ENCODE measurements around the gene ACSL5.
"Not testable (repeated sequence)": the region's sequence is repeated elsewhere in the genome, so short reads cannot be mapped to it uniquely, and the experiment has no call there.

The ACSL5 gene

DNA sequence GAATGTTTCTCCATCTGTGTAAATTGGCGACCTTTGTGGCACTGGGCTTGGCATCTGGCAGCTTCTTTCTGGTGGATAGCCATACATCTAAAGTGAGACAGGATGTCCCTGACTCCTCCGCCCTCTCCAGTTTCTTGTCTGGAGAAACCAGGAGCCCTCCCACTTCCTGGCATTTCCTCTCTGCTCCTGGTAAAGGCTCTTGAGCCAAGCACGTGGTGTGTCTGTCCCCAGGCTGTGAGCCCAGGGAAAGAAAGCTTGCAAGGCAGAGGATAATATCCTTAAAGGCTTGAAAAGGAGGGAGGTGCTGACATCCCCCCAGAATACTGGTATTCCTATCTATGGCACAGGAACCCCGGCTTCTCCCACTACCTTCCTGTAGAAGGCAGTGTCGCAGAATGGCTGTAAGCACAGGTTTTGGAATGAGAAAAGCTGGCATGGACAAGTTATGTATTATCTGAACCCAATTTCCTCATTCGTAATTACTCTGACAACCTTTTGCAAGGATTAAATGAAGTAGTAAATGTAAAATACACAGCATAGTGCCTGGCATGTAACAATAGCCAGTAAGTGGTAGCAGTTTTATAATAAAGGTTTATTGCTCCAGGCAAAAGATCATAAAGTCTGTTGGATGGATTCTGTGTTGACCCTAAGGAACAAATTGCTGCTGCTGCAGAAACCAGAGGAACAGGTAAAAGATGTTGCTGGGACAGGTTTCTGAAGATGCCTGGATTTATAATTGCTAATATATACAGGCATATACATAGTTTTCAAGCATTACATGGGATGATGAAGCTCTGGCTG, 11.8 kb upstream of the ACSL5 start:
- H3K9me3 Mint-ChIP-seq: no peaks in the 10 kb centered on the region
- no peak for DNase-seq
- H3K4me3 Mint-ChIP-seq: no peak overlapping the region

DNA sequence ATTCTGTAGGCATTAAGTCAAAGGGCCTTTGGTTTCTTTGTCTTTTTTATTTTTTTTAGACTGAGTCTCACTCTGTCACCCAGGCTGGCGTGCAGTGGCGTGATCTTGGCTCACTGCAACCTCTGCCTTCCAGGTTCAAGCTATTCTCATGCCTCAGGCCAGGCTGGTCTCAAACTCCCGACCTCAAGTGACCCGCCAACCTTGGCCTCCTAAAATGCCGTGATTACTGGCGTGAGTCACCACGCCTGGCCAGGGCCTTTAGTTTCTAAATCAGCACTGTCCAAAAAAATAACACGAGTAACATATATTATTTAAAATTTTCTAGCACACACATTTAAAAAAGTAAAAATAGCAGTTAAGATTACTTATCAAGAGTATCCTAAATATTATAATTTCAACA, 11.1 kb upstream of the ACSL5 start:
- H3K4me1 Mint-ChIP-seq: no peaks in the 10 kb centered on the region
- no peak overlapping the region for H3K4me3 Mint-ChIP-seq
- H3K27ac Mint-ChIP-seq: no peak overlapping the region
- no peaks in the 10 kb centered on the region for H3K9me3 Mint-ChIP-seq
- H3K36me3 Mint-ChIP-seq: no peaks in the 10 kb centered on the region
- DNase-seq: no peak
- CTCF ChIA-PET: no interaction called here
- peaks cover 15% of the 10 kb centered on the region for H3K27me3 Mint-ChIP-seq

More for the DNA sequence above, 11.8 kb upstream of the ACSL5 start:
- Mint-ChIP-seq H3K4me1 (no peaks in the 10 kb centered on the region), H3K27ac (no peak overlapping the region), H3K36me3 (no peaks in the 10 kb centered on the region), H3K27me3 (peaks cover 11% of the 10 kb centered on the region)
- CTCF ChIA-PET: interaction anchor here (1.0 kb wide), 1 partner anchor 10 kb away, joined by 4 read pairs; no protein-coding TSS in a partner anchor

DNA sequence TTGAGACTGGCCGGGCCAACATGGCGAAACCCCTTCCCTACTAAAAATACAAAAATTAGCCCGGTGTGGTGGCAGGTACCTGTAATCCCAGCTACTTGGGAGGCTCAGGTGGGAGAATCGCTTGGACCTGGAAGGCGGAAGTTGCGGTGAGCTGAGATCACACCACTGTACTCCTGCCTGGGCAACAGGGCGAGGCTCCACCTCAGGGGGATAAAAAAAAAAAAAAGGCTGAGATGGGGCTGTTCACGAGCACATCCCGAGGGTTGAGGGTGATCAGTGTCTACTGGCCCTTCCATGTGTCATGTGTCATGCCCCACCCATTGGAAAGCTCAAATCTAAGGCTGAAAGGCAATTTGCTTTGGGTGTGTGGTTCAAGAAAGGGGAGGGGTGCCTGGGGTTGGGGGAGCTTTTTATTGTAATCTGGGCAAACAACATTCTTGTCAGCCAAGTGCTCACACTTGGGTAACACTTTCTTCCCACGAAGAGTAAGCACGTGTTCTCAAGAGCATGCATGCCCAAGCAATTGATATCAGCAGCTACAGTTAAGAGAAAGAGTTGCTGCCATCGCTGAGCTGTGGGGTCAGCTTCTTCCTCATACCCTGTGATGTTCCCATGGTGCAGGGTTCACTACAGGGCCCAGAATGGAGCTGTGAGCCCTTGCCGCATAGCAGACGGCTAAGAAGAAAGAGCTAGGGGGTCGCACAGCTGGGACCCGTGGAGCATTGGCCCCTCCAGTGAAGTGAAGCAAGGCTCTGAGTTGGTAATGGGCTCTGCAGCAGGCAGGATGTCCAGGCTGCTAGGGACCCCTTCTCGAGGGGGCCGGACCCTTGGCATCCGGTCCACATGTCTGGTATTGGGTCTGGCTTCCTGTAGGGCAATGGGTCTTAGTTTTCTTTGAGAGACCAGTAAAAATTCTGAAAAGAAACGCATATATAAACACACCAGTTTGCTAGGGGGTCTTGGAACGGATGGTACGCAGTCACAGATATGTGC, 9.9 kb upstream of the ACSL5 start:
- Mint-ChIP-seq H3K27me3 (peaks cover 15% of the 10 kb centered on the region), H3K36me3 (no peaks in the 10 kb centered on the region), H3K27ac (no peak overlapping the region), H3K9me3 (no peaks in the 10 kb centered on the region), H3K4me3 (no peak overlapping the region), H3K4me1 (no peaks in the 10 kb centered on the region)
- CTCF ChIA-PET: interaction anchor here (1.3 kb wide), 1 partner anchor 12 kb away, joined by 3 read pairs; no protein-coding TSS in a partner anchor
- DNase-seq: no peak

DNA sequence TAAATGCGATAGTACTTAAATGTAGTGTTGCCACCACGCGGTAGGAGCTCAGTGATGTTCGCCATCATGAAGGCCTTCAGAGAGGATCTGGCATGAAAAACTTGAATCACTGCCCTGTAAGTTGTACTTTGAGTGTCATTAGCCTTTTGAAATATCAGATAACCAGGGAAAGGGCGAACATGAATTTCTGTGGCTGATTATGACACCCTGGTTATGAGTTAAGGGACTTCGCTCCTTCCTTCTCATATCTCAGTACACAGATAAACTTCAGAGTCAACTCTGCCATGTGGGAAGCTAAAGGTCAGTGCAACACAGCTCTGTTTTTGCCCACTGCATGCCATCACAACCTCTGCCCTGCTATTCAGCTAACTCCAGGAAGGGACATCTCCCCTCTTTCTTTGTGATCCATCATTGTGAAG, 8.9 kb upstream of the ACSL5 start:
- Mint-ChIP-seq H3K4me1 (no peaks in the 10 kb centered on the region), H3K27me3 (peaks cover 13% of the 10 kb centered on the region), H3K36me3 (no peaks in the 10 kb centered on the region), H3K4me3 (no peak overlapping the region), H3K9me3 (no peaks in the 10 kb centered on the region), H3K27ac (no peak overlapping the region)
- CTCF ChIA-PET: interaction anchor here (1.3 kb wide), 1 partner anchor 13 kb away, joined by 3 read pairs; no protein-coding TSS in a partner anchor
- DNase-seq: no peak

DNA sequence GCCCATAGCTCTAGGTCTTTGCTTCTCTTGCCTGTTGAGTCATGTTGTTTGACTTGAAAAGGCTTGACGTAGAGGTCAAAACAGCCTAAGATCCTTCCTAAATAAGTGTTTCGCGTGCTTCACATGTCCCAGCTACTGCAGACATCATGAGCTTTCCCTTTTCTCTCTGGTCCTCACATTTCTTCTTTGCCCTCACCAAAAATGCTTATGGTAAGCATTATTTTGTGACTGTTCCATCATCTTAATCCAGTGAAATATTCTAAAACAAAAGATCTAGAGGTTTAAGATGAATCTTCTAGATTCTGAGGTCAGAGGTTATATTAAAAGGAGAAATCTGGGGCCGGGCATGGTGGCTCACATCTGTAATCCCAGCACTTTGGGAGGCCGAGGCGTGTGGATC, 8.5 kb upstream of the ACSL5 start:
- H3K27me3 Mint-ChIP-seq: peaks cover 9% of the 10 kb centered on the region
- no peak for DNase-seq
- H3K4me1 Mint-ChIP-seq: no peaks in the 10 kb centered on the region
- H3K36me3 Mint-ChIP-seq: no peaks in the 10 kb centered on the region
- no peak overlapping the region for H3K4me3 Mint-ChIP-seq
- CTCF ChIA-PET: interaction anchor here (1.3 kb wide), 1 partner anchor 14 kb away, joined by 3 read pairs; no protein-coding TSS in a partner anchor
- no peaks in the 10 kb centered on the region for H3K9me3 Mint-ChIP-seq
- H3K27ac Mint-ChIP-seq: no peak overlapping the region

- CTCF ChIA-PET: no interaction called here
- Mint-ChIP-seq H3K4me3 (no peak overlapping the region), H3K27me3 (peaks cover 5% of the 10 kb centered on the region), H3K4me1 (no peaks in the 10 kb centered on the region), H3K27ac (no peak overlapping the region), H3K9me3 (peaks cover 2% of the 10 kb centered on the region), H3K36me3 (no peaks in the 10 kb centered on the region)
- DNase-seq: no peak
Measured at GRCh38 chr10:112366992-112367391, 6.9 kb upstream of the ACSL5 start.

DNA sequence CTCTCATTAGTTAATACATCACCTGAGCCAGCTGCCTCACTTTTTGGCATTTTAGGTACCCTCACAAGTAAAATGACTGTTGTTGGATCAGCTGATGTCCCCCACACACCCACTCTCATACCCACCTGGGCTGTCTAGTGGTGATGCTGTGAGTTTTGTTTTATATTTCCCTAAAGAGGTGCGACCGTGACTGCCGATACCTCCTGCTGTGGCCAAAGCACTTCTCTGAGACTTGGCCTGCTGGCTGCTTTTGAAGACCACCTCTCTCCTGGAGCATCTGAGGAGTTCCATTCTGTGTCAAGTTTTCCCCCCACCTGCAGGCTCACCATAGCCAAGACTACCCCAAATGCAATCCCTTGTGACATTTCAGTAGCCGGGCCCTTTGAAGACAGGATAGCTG, 6.4 kb upstream of the ACSL5 start:
- Mint-ChIP-seq H3K4me1 (no peaks in the 10 kb centered on the region), H3K27me3 (peaks cover 4% of the 10 kb centered on the region), H3K9me3 (peaks cover 2% of the 10 kb centered on the region), H3K36me3 (no peaks in the 10 kb centered on the region), H3K4me3 (no peak overlapping the region), H3K27ac (no peak overlapping the region)
- CTCF ChIA-PET: no interaction called here
- no peak for DNase-seq

DNA sequence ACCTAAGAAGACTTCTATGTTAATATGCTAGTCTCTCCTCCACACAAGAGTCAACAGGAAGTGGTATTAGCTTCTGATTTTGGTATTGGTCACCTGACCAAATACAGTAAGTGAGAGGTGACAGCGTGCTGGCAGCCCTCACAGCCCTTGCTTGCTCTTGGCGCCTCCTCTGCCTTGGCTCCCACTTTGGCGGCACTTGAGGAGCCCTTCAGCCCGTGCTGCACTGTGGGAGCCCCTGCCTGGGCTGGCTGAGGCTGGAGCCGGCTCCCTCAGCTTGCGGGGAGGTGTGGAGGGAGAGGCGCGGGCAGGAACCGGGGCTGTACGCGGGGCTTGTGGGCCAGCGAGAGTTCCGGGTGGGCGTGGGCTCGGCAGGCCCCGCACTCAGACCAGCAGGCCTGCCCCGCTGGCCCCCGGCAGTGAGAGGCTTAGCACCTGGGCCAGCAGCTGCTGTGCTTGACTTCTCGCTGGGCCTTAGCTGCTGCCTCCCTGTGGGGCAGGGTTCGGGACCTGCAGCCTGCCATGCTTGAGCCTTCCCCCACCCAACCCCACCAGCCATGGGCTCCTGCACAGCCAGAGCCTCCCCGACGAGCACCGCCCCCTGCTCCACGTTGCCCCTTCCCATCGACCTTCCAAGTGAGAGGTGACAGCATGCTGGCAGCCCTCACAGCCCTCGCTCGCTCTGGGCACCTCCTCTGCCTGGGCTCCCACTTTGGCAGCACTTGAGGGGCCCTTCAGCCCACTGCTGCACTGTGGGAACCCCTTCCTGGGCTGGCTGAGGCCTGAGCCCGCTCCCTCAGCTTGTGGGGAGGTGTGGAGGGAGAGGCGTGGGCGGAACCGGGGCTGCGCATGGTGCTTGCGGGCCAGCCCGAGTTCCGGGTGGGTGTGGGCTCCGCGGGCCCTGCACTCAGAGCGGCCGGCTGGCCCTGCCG, 4.2 kb upstream of the ACSL5 start:
- H3K4me3 Mint-ChIP-seq: no peak overlapping the region
- CTCF ChIA-PET: no interaction called here
- peaks cover 8% of the 10 kb centered on the region for H3K4me1 Mint-ChIP-seq

GRCh38 chr10:112370424-112370819, 3.5 kb upstream of the ACSL5 start:
- no peak for DNase-seq
- peaks cover 15% of the 10 kb centered on the region for H3K4me1 Mint-ChIP-seq
- H3K4me3 Mint-ChIP-seq: no peak overlapping the region
- CTCF ChIA-PET: no interaction called here
- H3K27me3 Mint-ChIP-seq: peaks cover 4% of the 10 kb centered on the region
- H3K9me3 Mint-ChIP-seq: peaks cover 2% of the 10 kb centered on the region
- H3K27ac Mint-ChIP-seq: peak overlapping the region; percentile 4
- H3K36me3 Mint-ChIP-seq: peaks cover 2% of the 10 kb centered on the region

More for the DNA sequence above, 4.2 kb upstream of the ACSL5 start:
- DNase-seq: peak; percentile 24
- Mint-ChIP-seq H3K27me3 (peaks cover 4% of the 10 kb centered on the region), H3K36me3 (no peaks in the 10 kb centered on the region), H3K27ac (no peak overlapping the region), H3K9me3 (peaks cover 2% of the 10 kb centered on the region)

DNA sequence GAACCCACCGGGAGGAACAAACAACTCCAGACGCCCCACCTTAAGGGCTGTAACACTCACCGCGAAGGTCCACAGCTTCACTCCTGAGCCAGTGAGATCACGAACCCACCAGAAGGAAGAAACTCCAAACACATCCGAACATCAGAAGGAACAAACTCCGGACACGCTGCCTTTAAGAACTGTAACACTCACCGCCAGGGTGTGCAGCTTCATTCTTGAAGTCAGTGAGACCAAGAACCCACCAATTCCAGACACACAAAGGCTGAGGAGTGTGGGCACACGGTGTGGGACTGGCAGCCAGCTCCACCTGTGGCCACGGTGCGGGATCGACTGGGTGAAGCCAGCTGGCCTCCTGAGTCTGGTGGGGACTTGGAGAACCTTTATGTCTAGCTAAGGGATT, 2.6 kb upstream of the ACSL5 start:
- H3K4me3 Mint-ChIP-seq, H3K27me3 Mint-ChIP-seq, H3K36me3 Mint-ChIP-seq, H3K27ac Mint-ChIP-seq, H3K9me3 Mint-ChIP-seq, DNase-seq: not testable (repeated sequence)
- CTCF ChIA-PET: interaction anchor here (1.6 kb wide), 1 partner anchor 10 kb away, joined by 4 read pairs; no protein-coding TSS in a partner anchor
- H3K4me1 Mint-ChIP-seq: peaks cover 22% of the 10 kb centered on the region

- not testable (repeated sequence) for H3K4me3 Mint-ChIP-seq, H3K27me3 Mint-ChIP-seq, DNase-seq, H3K36me3 Mint-ChIP-seq, H3K27ac Mint-ChIP-seq, H3K9me3 Mint-ChIP-seq
- CTCF ChIA-PET: interaction anchor here (0.8 to 1.6 kb wide), 3 partner anchors 10 to 63 kb away, joined by 3 to 4 read pairs (median 4); no protein-coding TSS in a partner anchor
- peaks cover 31% of the 10 kb centered on the region for H3K4me1 Mint-ChIP-seq
Measured at GRCh38 chr10:112372182-112372810, 1.6 kb upstream of the ACSL5 start.

DNA sequence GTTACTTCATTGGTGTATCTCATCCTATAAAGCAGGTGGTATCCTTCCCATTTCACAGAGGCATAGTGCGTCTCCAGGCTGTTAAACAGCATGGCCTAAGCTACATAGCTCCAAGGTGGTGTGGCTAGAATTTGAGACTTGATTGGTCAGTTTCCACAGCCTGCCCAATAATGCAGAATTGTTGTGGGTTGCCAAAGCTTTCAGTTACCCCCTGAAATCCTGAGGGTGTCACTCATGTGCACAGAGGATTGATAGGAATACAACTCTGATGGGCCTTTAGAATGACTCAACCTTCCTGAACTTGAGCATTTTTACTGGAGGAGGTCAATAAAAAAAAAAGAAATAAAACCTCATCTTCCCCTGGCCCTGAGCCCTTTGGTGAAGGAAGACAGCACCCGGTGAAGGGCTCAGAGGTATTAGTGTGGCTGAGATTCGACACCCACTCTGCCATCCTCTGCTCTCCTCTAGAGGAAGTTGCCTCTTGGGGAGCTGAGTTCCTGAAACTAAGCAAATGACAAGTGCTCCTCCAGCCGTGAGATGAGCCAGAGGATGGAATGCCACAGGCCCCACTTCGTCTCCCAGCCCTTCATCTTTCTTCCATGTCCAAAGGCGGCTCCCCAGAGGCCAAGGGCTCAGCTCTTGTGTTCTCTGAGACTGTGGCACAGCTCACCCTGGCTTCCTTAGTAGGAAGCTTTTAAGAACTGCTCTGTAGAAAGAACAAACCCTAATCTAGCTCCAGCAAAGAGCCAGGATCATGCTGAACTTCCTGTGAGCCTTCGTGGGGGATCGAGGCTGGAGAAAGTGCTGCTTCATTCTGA, 1.0 kb downstream of the ACSL5 start:
- Mint-ChIP-seq H3K36me3 (peaks cover 28% of the 10 kb centered on the region), H3K27ac (peak overlapping the region; percentile 99), H3K4me1 (peaks cover 46% of the 10 kb centered on the region), H3K4me3 (peak overlapping the region; percentile 100), H3K9me3 (peaks cover 2% of the 10 kb centered on the region), H3K27me3 (no peaks in the 10 kb centered on the region)
- peak; percentile 45 for DNase-seq
- CTCF ChIA-PET: interaction anchor here (0.7 to 2.6 kb wide), 8 partner anchors 11 to 238 kb away, joined by 3 to 16 read pairs (median 3); no protein-coding TSS in a partner anchor
